B cell (primary cell): Measurements from ENCODE around the gene DLST.

ENCODE experiments used
- EZH2 ChIP-seq: IDR thresholded peaks from 2 replicates; pipeline ENCODE4 v1.6.1; 2012; ENCODE audit warnings: borderline replicate concordance, low read depth, mild to moderate bottlenecking, moderate library complexity, low read length; ENCODE audit not compliant: insufficient read depth, poor library complexity, severe bottlenecking
- TF ChIP-seq, protein P1 (sequence below): fragments of 200-600 bp; IDR thresholded peaks from one replicate; pipeline ENCODE4 v1.8.0; 2022; ENCODE audit warnings: antibody characterized with exemption, mild to moderate bottlenecking

DNA sequence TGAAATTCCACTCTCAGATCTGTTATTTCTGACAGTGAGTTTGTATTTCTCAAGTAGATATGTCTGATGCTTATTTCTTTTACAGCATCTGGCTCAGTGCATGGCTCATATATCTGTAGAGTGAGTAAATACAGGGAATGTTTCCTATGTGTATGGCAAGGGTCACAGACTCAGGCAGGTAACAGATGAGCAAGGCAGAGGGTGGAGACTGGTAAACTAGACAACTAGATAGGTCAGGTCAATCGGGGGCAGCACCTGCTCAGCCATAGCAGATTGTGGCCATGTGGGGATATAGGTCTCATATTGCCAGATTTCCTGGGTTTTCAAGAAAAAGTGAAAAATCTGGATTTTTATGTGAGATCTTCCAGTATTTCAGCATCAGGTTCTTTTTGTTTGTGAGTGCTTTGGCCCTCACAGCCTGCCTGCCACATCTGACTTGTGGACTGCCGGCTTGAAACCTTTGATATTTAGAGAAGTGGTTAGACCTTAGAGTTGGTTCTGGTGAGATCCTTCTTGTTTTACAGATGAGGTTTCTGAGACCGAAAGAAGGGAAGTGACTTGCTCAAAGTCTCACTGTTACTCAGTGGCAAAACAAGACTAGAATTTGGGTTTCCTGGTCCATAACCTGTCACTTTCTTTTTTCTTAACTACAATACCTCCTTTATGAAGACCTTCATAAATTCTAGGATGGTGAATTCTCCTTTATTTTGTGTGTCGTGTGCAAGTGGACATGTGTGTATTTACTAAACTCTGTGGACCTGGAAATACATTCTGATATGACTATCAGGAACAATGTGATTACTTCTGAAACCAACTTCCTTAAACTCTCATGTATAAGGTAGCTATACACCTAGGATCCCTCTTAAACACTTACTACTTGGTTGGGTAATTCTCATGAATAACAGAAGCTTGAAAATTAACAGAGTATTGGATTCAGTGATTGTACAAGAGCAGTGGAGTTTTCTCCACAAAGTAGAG is 40.2 kb upstream of the DLST start:
- TF ChIP-seq EZH2: no peak
- TF ChIP-seq, protein P1, sequence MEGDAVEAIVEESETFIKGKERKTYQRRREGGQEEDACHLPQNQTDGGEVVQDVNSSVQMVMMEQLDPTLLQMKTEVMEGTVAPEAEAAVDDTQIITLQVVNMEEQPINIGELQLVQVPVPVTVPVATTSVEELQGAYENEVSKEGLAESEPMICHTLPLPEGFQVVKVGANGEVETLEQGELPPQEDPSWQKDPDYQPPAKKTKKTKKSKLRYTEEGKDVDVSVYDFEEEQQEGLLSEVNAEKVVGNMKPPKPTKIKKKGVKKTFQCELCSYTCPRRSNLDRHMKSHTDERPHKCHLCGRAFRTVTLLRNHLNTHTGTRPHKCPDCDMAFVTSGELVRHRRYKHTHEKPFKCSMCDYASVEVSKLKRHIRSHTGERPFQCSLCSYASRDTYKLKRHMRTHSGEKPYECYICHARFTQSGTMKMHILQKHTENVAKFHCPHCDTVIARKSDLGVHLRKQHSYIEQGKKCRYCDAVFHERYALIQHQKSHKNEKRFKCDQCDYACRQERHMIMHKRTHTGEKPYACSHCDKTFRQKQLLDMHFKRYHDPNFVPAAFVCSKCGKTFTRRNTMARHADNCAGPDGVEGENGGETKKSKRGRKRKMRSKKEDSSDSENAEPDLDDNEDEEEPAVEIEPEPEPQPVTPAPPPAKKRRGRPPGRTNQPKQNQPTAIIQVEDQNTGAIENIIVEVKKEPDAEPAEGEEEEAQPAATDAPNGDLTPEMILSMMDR: no peak
